H9 (cell line): Measurements from ENCODE around the gene APBB2. TPM values are rescaled to one million over a fixed set of nuclear protein-coding genes. Genes with fewer than 3 reads are reported as not detected.

ENCODE experiments used
- DNase-seq: peaks from one replicate; pipeline ENCODE4 v3.0.0-alpha.2; 2017
- H2AFZ ChIP-seq: one replicate; pipeline ENCODE4 v1.6.1; 2013; ENCODE audit warnings: mild to moderate bottlenecking, low read length, control low read depth, moderate library complexity
- H2AK5ac ChIP-seq: 2 replicates; pipeline ENCODE4 v1.6.1; 2013; ENCODE audit warnings: low read length, control low read depth, mixed read lengths; ENCODE audit not compliant: insufficient read length
- H2BK120ac ChIP-seq: one replicate; pipeline ENCODE4 v1.6.1; 2013; ENCODE audit warnings: low read depth, mild to moderate bottlenecking, low read length, control low read depth, inconsistent platforms; ENCODE audit not compliant: poor library complexity, severe bottlenecking
- H2BK12ac ChIP-seq: 2 replicates; pipeline ENCODE4 v1.6.1; 2013; ENCODE audit warnings: low read length, control low read depth, mixed read lengths, low read depth; ENCODE audit not compliant: insufficient read length
- H2BK15ac ChIP-seq: 2 replicates; pipeline ENCODE4 v1.6.1; 2013; ENCODE audit warnings: low read depth, low read length, control low read depth
- H2BK20ac ChIP-seq: one replicate; pipeline ENCODE4 v1.6.1; 2013; ENCODE audit warnings: low read depth, mild to moderate bottlenecking, low read length, control low read depth, inconsistent platforms; ENCODE audit not compliant: poor library complexity, severe bottlenecking
- H2BK5ac ChIP-seq: 2 replicates; pipeline ENCODE4 v1.6.1; 2013; ENCODE audit warnings: low read length, control low read depth, mixed read lengths; ENCODE audit not compliant: insufficient read length
- H3K14ac ChIP-seq: 2 replicates; pipeline ENCODE4 v1.6.1; 2013; ENCODE audit warnings: low read length, control low read depth; ENCODE audit not compliant: insufficient read depth
- H3K18ac ChIP-seq: 2 replicates; pipeline ENCODE4 v1.6.1; 2013; ENCODE audit warnings: low read depth, mild to moderate bottlenecking, mixed read lengths, low read length, control low read depth; ENCODE audit not compliant: insufficient read length
- H3K23ac ChIP-seq: 2 replicates; pipeline ENCODE4 v1.6.1; 2013; ENCODE audit warnings: low read length, control low read depth, mixed read lengths, low read depth; ENCODE audit not compliant: insufficient read length
- H3K23me2 ChIP-seq: 2 replicates; pipeline ENCODE4 v1.6.1; 2013; ENCODE audit warnings: low read depth, mild to moderate bottlenecking, mixed read lengths, low read length, control low read depth; ENCODE audit not compliant: insufficient read length, poor library complexity, severe bottlenecking
- H3K27ac ChIP-seq: 2 replicates; pipeline ENCODE4 v1.5.1; 2013; ENCODE audit warnings: low read length, control low read depth, mixed read lengths, low read depth; ENCODE audit not compliant: insufficient read length
- H3K27me3 ChIP-seq: 2 replicates; pipeline ENCODE4 v1.6.1; 2013; ENCODE audit warnings: low read length, control low read depth, inconsistent platforms; ENCODE audit not compliant: insufficient read depth
- H3K4ac ChIP-seq: 2 replicates; pipeline ENCODE4 v1.6.1; 2013; ENCODE audit warnings: low read depth, mild to moderate bottlenecking, control low read depth, inconsistent platforms, low read length, moderate library complexity
- H3K4me1 ChIP-seq: 2 replicates; pipeline ENCODE4 v1.6.1; 2013; ENCODE audit warnings: low read length, control low read depth, inconsistent platforms; ENCODE audit not compliant: insufficient read depth
- H3K4me2 ChIP-seq: 2 replicates; pipeline ENCODE4 v1.6.1; 2013; ENCODE audit warnings: low read length, control low read depth, mixed read lengths; ENCODE audit not compliant: insufficient read length, insufficient read depth
- H3K56ac ChIP-seq: 2 replicates; pipeline ENCODE4 v1.6.1; 2013; ENCODE audit warnings: low read depth, mild to moderate bottlenecking, mixed read lengths, low read length, control low read depth; ENCODE audit not compliant: insufficient read length
- H3K79me1 ChIP-seq: 2 replicates; pipeline ENCODE4 v1.6.1; 2013; ENCODE audit warnings: low read depth, mild to moderate bottlenecking, moderate library complexity, low read length, control low read depth, inconsistent platforms; ENCODE audit not compliant: insufficient read depth, poor library complexity, severe bottlenecking
- H3K79me2 ChIP-seq: 2 replicates; pipeline ENCODE4 v1.6.1; 2013; ENCODE audit warnings: low read length, control low read depth, inconsistent platforms; ENCODE audit not compliant: insufficient read depth
- H3K9ac ChIP-seq: 2 replicates; pipeline ENCODE4 v1.6.1; 2013; ENCODE audit warnings: low read length, control low read depth, mixed read lengths; ENCODE audit not compliant: insufficient read length; ENCODE audit errors: extremely low read depth
- H3K9me3 ChIP-seq: one replicate; pipeline ENCODE4 v1.6.1; 2013; ENCODE audit warnings: low read depth, low read length, inconsistent platforms; ENCODE audit not compliant: control insufficient read depth
- H3T11ph ChIP-seq: one replicate; pipeline ENCODE4 v1.6.1; 2013; ENCODE audit warnings: mild to moderate bottlenecking, low read length, control low read depth, inconsistent platforms
- H4K20me1 ChIP-seq: one replicate; pipeline ENCODE4 v1.6.1; 2013; ENCODE audit not compliant: control insufficient read depth, insufficient read length, insufficient read depth
- H4K5ac ChIP-seq: 2 replicates; pipeline ENCODE4 v1.6.1; 2013; ENCODE audit warnings: low read depth, mild to moderate bottlenecking, mixed read lengths, low read length, control low read depth; ENCODE audit not compliant: insufficient read length
- H4K8ac ChIP-seq: replicated peaks from 2 replicates; pipeline ENCODE4 v1.6.1; 2013; ENCODE audit warnings: low read length, control low read depth, mixed read lengths, low read depth; ENCODE audit not compliant: insufficient read length
- H4K91ac ChIP-seq: 2 replicates; pipeline ENCODE4 v1.6.1; 2013; ENCODE audit warnings: low read depth, mild to moderate bottlenecking, moderate library complexity, mixed read lengths, low read length, control low read depth; ENCODE audit not compliant: insufficient read length
- H3K27ac Mint-ChIP-seq, 3 experiments: 2 replicates in 2 of 3; 3 replicates in 1 of 3; pipeline ENCODE4 v1.8.0; 2020 to 2021; ENCODE audit warnings: mixed read lengths in 3 of 3, mild to moderate bottlenecking in 1 of 3, moderate library complexity in 1 of 3
- H3K27me3 Mint-ChIP-seq: 2 replicates; pipeline ENCODE4 v1.8.0; 2021; ENCODE audit warnings: low read depth, mild to moderate bottlenecking, moderate library complexity, mixed read lengths
- H3K36me3 Mint-ChIP-seq, 3 experiments: 2 replicates in 2 of 3; 3 replicates in 1 of 3; pipeline ENCODE4 v1.8.0; 2020 to 2021; ENCODE audit warnings: low read depth in 3 of 3, mixed read lengths in 3 of 3; ENCODE audit not compliant: insufficient read depth in 1 of 3
- H3K4me1 Mint-ChIP-seq, 2 experiments: 2 replicates each; pipeline ENCODE4 v1.8.0; 2020; ENCODE audit warnings: mixed read lengths in 2 of 2
- H3K4me3 Mint-ChIP-seq, 2 experiments: 2 replicates in 1 of 2; 3 replicates in 1 of 2; pipeline ENCODE4 v1.8.0; 2020 to 2021; ENCODE audit warnings: mild to moderate bottlenecking in 2 of 2, mixed read lengths in 2 of 2, moderate library complexity in 1 of 2
- H3K9me3 Mint-ChIP-seq, 2 experiments: 2 replicates in 1 of 2; 3 replicates in 1 of 2; pipeline ENCODE4 v1.8.0; 2020; ENCODE audit warnings: mild to moderate bottlenecking in 2 of 2, mixed read lengths in 2 of 2, moderate library complexity in 1 of 2
- WGBS: extraction: QIAGEN DNeasy Blood & Tissue Kit; methylation state at CpG from one replicate; pipeline ENCODE4 v1.1.7; 2013; ENCODE audit warnings: missing lambda C conversion rate, low lambda C conversion rate, mixed read lengths; ENCODE audit not compliant: insufficient read length; ENCODE audit errors: extremely low coverage; 5-methylcytosine and 5-hydroxymethylcytosine counted together
- total RNA-seq: library from RNA; stranded (reverse); gene quantifications from 2 replicates; pipeline ENCODE4 v1.2.1, GENCODE V29; 2021
- TF ChIP-seq, protein P1 (sequence below): fragments of 200-600 bp; sonication (generic); conservative IDR thresholded peaks from 3 replicates; pipeline ENCODE4 v1.8.0; 2021; ENCODE audit warnings: antibody characterized with exemption, mild to moderate bottlenecking

APBB2 gene
- total RNA-seq, 1 experiment from 2014 or later = 39.6 TPM

DNA sequence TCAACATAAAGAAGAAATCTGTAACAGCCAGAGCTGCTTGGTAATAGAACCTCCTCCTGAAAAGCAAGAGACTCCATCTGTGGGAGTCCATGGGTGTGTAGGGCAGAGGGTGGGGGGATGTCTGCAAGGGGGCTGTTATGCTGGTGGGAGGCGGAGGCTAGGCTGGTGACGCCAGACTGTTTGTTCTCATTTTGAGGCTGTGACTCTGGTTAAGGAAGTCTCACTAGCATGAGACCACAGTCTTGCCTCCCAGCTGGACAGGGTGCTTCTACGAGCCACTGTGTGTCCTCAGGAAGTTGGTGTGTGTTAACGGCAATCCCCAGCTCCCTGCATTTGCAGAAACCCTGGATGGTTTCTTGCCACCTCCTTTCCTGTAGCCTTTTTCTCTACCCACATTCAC is 384.8 kb downstream of the APBB2 start:
- Histone ChIP-seq H4K91ac (no peak overlapping the region), H2BK20ac (no peak overlapping the region), H3K79me2 (no peaks in the 10 kb centered on the region; the same call in 1 of the 2 replicates), H3K14ac (no peak overlapping the region), H3K4me2 (no peak overlapping the region), H3K4me1 (no peaks in the 10 kb centered on the region), H3K56ac (no peak overlapping the region), H2BK15ac (no peak overlapping the region), H3K23me2 (no peaks in the 10 kb centered on the region), H4K5ac (no peak overlapping the region), H3T11ph (no peak overlapping the region), H4K20me1 (no peaks in the 10 kb centered on the region), H4K8ac (no peak overlapping the region), H3K9ac (no peak overlapping the region), H2BK12ac (no peak overlapping the region), H3K27ac (no peak overlapping the region), H2BK120ac (no peak overlapping the region), H3K79me1 (no peaks in the 10 kb centered on the region), H3K23ac (no peak overlapping the region), H3K27me3 (no peaks in the 10 kb centered on the region), H2AFZ (no peak overlapping the region), H3K9me3 (no peaks in the 10 kb centered on the region), H3K4ac (no peak overlapping the region), H2BK5ac (no peak overlapping the region), H2AK5ac (no peak overlapping the region), H3K18ac (no peak overlapping the region)
- WGBS = no CpG with 5 or more reads among the region's 4 CpGs
- Mint-ChIP-seq H3K4me3 (no peak overlapping the region), H3K27ac (peak overlapping the region in 1 of 3 experiments; percentile 45; a peak in 1 of 7 replicates), H3K4me1 (no peaks in the 10 kb centered on the region), H3K27me3 (no peaks in the 10 kb centered on the region), H3K9me3 (no peaks in the 10 kb centered on the region), H3K36me3 (peaks cover 25 to 69% (median 66%) of the 10 kb centered on the region in 3 experiments; a peak in 6 of 7 replicates)
- DNase-seq = no peak
- TF ChIP-seq, protein P1, sequence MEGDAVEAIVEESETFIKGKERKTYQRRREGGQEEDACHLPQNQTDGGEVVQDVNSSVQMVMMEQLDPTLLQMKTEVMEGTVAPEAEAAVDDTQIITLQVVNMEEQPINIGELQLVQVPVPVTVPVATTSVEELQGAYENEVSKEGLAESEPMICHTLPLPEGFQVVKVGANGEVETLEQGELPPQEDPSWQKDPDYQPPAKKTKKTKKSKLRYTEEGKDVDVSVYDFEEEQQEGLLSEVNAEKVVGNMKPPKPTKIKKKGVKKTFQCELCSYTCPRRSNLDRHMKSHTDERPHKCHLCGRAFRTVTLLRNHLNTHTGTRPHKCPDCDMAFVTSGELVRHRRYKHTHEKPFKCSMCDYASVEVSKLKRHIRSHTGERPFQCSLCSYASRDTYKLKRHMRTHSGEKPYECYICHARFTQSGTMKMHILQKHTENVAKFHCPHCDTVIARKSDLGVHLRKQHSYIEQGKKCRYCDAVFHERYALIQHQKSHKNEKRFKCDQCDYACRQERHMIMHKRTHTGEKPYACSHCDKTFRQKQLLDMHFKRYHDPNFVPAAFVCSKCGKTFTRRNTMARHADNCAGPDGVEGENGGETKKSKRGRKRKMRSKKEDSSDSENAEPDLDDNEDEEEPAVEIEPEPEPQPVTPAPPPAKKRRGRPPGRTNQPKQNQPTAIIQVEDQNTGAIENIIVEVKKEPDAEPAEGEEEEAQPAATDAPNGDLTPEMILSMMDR = no peak
